ENCODE measurements around the gene STS. TPM values are rescaled to one million over a fixed set of nuclear protein-coding genes. Genes with fewer than 3 reads are reported as not detected.

The STS gene
- total RNA-seq, 4 donors from 2014 or later, result 8.6 to 23.9 (median 14.9) TPM

DNA sequence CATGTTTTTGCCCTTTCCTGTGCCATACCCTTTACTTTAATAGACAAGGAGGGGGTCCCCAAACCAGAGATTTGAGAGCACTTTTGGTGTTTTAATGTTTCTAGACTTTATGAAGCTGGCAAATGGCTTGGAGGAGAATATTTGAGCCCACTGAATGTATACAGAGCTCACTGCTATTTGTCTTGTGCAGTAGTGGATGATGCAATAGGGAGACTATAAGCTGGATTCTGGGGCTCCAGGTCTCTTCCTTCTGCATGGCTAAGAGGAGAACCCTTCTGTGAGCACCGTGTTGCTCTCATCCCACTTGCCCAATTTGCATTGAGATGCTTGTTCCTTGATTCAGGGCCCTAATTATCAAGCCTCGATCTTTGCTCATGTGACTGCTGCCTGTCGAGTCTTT, 9.4 kb downstream of the STS start:
- TF ChIP-seq, protein P1, sequence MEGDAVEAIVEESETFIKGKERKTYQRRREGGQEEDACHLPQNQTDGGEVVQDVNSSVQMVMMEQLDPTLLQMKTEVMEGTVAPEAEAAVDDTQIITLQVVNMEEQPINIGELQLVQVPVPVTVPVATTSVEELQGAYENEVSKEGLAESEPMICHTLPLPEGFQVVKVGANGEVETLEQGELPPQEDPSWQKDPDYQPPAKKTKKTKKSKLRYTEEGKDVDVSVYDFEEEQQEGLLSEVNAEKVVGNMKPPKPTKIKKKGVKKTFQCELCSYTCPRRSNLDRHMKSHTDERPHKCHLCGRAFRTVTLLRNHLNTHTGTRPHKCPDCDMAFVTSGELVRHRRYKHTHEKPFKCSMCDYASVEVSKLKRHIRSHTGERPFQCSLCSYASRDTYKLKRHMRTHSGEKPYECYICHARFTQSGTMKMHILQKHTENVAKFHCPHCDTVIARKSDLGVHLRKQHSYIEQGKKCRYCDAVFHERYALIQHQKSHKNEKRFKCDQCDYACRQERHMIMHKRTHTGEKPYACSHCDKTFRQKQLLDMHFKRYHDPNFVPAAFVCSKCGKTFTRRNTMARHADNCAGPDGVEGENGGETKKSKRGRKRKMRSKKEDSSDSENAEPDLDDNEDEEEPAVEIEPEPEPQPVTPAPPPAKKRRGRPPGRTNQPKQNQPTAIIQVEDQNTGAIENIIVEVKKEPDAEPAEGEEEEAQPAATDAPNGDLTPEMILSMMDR (IDR thresholded peaks at IDR 0.05), result no peak
- DNase-seq (ENCODE audit: low spot score) (no peak), ATAC-seq (ENCODE audit: low FRiP score) (no peak)

DNA sequence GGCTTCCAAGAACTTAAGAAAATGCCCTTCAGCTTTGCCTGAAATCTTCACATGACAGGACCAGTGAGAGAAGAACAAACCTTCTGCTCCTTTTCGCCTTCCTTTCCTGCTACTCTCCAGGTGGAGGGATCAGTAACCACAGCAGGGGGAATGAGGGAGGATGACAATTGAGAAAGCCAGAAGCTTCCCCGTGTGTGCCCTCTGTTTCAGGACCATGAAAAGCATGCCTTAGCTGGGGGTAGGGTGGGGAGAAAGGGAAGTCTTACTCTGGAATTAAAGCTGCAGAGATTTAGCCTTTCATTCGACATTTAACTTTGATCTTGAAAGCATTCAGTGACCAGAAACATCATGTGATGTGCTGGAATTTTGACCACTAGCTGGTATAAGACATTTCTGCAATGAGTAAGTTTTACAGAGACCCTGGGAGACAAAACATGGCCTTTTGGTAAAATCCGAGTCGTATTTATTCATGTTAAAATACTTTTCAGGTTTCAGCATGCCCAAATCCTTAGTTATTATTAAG, 11.0 kb downstream of the STS start:
- ATAC-seq (ENCODE audit: low FRiP score) (no peak), DNase-seq (ENCODE audit: low spot score) (no peak)
- TF ChIP-seq, protein P1 (IDR thresholded peaks at IDR 0.05), result no peak

DNA sequence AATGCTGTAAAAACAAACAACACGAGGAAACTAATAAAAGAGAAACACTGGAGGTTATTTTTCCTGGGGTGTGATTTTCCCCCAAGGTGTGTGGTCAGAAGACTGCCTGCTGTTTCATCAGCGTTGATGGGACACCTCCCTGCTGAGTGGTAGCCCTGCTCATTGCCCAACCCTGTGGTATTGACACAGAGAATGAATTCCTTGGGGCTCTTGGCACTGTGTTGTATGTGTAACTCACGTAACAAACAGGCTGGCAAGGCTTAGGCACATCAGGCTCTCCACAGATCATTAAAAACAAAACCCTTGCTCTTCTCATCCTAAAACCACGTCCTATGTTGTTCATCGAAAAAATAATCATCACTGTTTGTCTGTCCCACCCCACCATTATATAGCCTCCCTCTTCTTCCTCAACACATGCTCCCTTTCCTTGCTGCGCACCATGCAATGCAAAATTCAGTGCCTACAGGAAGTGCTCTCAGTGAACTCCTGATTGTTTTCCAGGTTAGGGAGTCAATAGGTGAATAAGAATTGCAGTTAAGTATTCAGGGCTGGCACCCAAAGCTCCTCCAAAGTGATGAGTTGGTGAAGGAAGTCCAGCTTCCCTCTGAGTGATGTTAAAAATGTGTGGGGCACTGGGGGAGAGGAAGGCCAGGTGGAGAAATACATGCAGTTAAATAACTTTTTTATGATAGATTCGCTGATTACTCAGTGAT, 11.8 kb downstream of the STS start:
- no peak for DNase-seq (ENCODE audit: low spot score)
- TF ChIP-seq, protein P1 (IDR thresholded peaks at IDR 0.05), result no peak
- no peak for ATAC-seq (ENCODE audit: low FRiP score)

DNA sequence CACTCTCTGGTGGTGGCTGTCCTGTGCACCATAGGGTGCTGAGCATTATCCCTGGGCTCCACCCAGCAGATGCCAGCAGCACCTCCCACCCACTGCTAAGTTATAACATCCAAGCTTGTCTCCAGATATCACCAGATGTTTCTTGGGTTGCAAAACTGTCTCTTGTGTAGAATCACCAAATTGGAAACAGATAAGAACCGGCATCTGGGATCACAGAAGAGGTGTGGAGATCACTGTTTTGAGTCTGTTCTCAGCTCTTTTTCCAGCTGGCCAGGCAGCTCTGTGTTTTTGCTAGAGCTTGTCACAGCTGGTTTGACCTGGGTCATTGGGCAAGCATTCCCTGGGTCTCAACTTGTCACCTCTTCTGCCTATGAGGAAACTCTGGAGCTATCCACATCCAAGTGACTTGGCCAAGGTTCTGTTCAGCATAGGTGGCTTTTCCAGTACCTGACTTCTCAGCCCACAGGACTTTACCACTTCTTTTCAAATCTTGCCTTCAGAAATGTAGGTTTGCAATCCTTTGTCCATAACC, 15.7 kb downstream of the STS start:
- TF ChIP-seq, protein P1 (IDR thresholded peaks at IDR 0.05), result no peak
- ATAC-seq (ENCODE audit: low FRiP score) (no peak), DNase-seq (ENCODE audit: low spot score) (no peak)

DNA sequence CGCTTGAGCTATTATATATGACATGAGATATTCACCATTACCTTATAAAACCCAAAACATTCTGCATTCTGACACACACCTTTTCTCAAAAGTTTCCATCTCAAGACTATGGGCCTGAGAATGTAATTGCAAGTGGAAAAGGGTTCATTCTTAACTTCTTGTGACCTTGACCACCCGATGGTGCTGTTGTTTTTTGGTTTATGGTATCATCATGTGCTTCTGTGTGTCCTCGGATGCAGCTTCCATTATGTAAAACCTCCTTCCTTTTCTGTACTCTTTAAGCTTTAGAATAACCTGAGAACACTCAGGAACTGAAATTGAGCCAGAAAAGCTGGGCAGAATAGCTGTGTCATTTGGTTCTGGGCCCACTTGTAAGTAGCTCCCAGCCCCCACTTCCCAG, 16.7 kb downstream of the STS start:
- TF ChIP-seq, protein P1 (IDR thresholded peaks at IDR 0.05), result no peak

GRCh38 chrX:7168371-7168770, 20.9 kb downstream of the STS start:
- TF ChIP-seq, protein P1 (IDR thresholded peaks at IDR 0.05), result no peak
- no peak for DNase-seq (ENCODE audit: low spot score)
- ATAC-seq (ENCODE audit: low FRiP score), result no peak

More for the DNA sequence above, 16.7 kb downstream of the STS start:
- DNase-seq (ENCODE audit: low spot score), result no peak
- no peak for ATAC-seq (ENCODE audit: low FRiP score)

- no peak for DNase-seq (ENCODE audit: low spot score)
- no peak for ATAC-seq (ENCODE audit: low FRiP score)
- TF ChIP-seq, protein P1 (IDR thresholded peaks at IDR 0.05), result no peak
Measured at GRCh38 chrX:7169627-7170026, 22.1 kb downstream of the STS start.

All from omental fat pad (tissue), 4 donors.